ENCODE results near the gene SNTG2.

GRCh38 chr2:1181893-1182292 is 231.2 kb downstream of the SNTG2 start:
- TF ChIP-seq EP300 (IDR thresholded peaks at IDR 0.05) (no peak), CTCF (IDR thresholded peaks at IDR 0.05) (no peak), POLR2AphosphoS5 (IDR thresholded peaks at IDR 0.05) (no peak)
